Prostate gland (tissue), 2 donors: ENCODE results near the gene RNF4.

Experiments
- POLR2A ChIP-seq: fragments of 450-650 bp; IDR thresholded peaks from one replicate; pipeline ENCODE4 v1.6.1; 2016; ENCODE audit warnings: antibody characterized with exemption, mild to moderate bottlenecking
- POLR2AphosphoS5 ChIP-seq: sonication (generic); formaldehyde crosslinking; IDR thresholded peaks from one replicate; pipeline ENCODE4 v1.6.1; 2017; ENCODE audit warnings: antibody characterized with exemption
- TF ChIP-seq, protein P1 (sequence below), 4 experiments: fragments of 200-600 bp in 2 of 4; fragments of 450-650 bp in 2 of 4; sonication (generic) in 2 of 4; IDR thresholded peaks; 1 replicate in 3 of 4; 2 replicates in 1 of 4; pipeline ENCODE4 v1.5.1; 2016 to 2019; ENCODE audit warnings: antibody characterized with exemption in 4 of 4, mild to moderate bottlenecking in 2 of 4, moderate library complexity in 2 of 4

- TF ChIP-seq POLR2A (no peak), POLR2AphosphoS5 (no peak)
- TF ChIP-seq, protein P1, sequence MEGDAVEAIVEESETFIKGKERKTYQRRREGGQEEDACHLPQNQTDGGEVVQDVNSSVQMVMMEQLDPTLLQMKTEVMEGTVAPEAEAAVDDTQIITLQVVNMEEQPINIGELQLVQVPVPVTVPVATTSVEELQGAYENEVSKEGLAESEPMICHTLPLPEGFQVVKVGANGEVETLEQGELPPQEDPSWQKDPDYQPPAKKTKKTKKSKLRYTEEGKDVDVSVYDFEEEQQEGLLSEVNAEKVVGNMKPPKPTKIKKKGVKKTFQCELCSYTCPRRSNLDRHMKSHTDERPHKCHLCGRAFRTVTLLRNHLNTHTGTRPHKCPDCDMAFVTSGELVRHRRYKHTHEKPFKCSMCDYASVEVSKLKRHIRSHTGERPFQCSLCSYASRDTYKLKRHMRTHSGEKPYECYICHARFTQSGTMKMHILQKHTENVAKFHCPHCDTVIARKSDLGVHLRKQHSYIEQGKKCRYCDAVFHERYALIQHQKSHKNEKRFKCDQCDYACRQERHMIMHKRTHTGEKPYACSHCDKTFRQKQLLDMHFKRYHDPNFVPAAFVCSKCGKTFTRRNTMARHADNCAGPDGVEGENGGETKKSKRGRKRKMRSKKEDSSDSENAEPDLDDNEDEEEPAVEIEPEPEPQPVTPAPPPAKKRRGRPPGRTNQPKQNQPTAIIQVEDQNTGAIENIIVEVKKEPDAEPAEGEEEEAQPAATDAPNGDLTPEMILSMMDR (IDR thresholded peaks at IDR 0.05) = no peak
Measured at GRCh38 chr4:2451036-2451520, 17.8 kb upstream of the RNF4 start.
